Neuronal stem cell (in vitro differentiated cells): ENCODE results near the gene B4GALT1.

ENCODE experiments used
- DNase-seq: peaks from one replicate; pipeline ENCODE4 v3.0.0-alpha.2; 2013; ENCODE audit warnings: low spot score
- H2AFZ ChIP-seq: one replicate; pipeline ENCODE4 v1.6.1; 2013; ENCODE audit warnings: mild to moderate bottlenecking, low read length, inconsistent platforms
- H2AK5ac ChIP-seq: 2 replicates; pipeline ENCODE4 v1.6.1; 2013; ENCODE audit warnings: low read depth, mild to moderate bottlenecking, inconsistent platforms, low read length, moderate library complexity, mixed read lengths
- H2BK120ac ChIP-seq: 2 replicates; pipeline ENCODE4 v1.6.1; 2013; ENCODE audit warnings: low read depth, mild to moderate bottlenecking, inconsistent platforms, low read length, moderate library complexity, mixed read lengths
- H2BK12ac ChIP-seq: one replicate; pipeline ENCODE4 v1.6.1; 2013; ENCODE audit warnings: low read length, inconsistent platforms
- H2BK15ac ChIP-seq: 2 replicates; pipeline ENCODE4 v1.6.1; 2013; ENCODE audit warnings: mild to moderate bottlenecking, low read length, inconsistent platforms, mixed read lengths
- H2BK5ac ChIP-seq: one replicate; pipeline ENCODE4 v1.6.1; 2013; ENCODE audit warnings: inconsistent platforms, mild to moderate bottlenecking, low read length, moderate library complexity
- H3K14ac ChIP-seq: one replicate; pipeline ENCODE4 v1.6.1; 2013; ENCODE audit warnings: low read length, inconsistent platforms
- H3K18ac ChIP-seq: 2 replicates; pipeline ENCODE4 v1.6.1; 2013; ENCODE audit warnings: low read length, inconsistent platforms
- H3K23ac ChIP-seq: 2 replicates; pipeline ENCODE4 v1.6.1; 2013; ENCODE audit warnings: low read depth, mild to moderate bottlenecking, mixed read lengths, low read length, inconsistent platforms; ENCODE audit not compliant: poor library complexity
- H3K27ac ChIP-seq: replicated peaks from 3 replicates; pipeline ENCODE4 v1.5.1; 2013; ENCODE audit warnings: low read length, inconsistent platforms
- H3K27me3 ChIP-seq, 3 experiments: 2 replicates each; pipeline ENCODE4 v1.6.1; 2013; ENCODE audit warnings: low read length in 3 of 3, mild to moderate bottlenecking in 2 of 3, inconsistent platforms in 1 of 3, low read depth in 1 of 3, mixed read lengths in 1 of 3, moderate library complexity in 1 of 3; ENCODE audit not compliant: control insufficient read depth in 3 of 3, insufficient read depth in 3 of 3
- H3K36me3 ChIP-seq, 2 donors: replicated peaks in 1 of 2; 2 replicates each; pipeline ENCODE4 v1.6.1; 2013; ENCODE audit warnings: low read length in 2 of 2; ENCODE audit not compliant: control insufficient read depth in 2 of 2, insufficient read depth in 2 of 2
- H3K4ac ChIP-seq: 2 replicates; pipeline ENCODE4 v1.6.1; 2013; ENCODE audit warnings: inconsistent platforms, mild to moderate bottlenecking, low read length, moderate library complexity
- H3K4me1 ChIP-seq, 2 donors: 1 replicate in 1 of 2; 2 replicates in 1 of 2; pipeline ENCODE4 v1.6.1; 2013; ENCODE audit warnings: low read length in 2 of 2, low read depth in 1 of 2; ENCODE audit not compliant: control insufficient read depth in 2 of 2, insufficient read depth in 1 of 2
- H3K4me2 ChIP-seq: one replicate; pipeline ENCODE4 v1.6.1; 2013; ENCODE audit warnings: mild to moderate bottlenecking, low read length, inconsistent platforms; ENCODE audit not compliant: insufficient read depth, poor library complexity, severe bottlenecking
- H3K4me3 ChIP-seq, 2 donors: 2 replicates each; pipeline ENCODE4 v1.5.1; 2013; ENCODE audit warnings: low read length in 2 of 2, mild to moderate bottlenecking in 2 of 2, inconsistent platforms in 1 of 2, moderate library complexity in 1 of 2
- H3K79me1 ChIP-seq: one replicate; pipeline ENCODE4 v1.6.1; 2013; ENCODE audit warnings: low read depth, mild to moderate bottlenecking, inconsistent platforms, low read length, moderate library complexity
- H3K9ac ChIP-seq: one replicate; pipeline ENCODE4 v1.6.1; 2013; ENCODE audit warnings: mild to moderate bottlenecking, low read depth, low read length, inconsistent platforms; ENCODE audit not compliant: poor library complexity
- H3K9me3 ChIP-seq, 2 donors: replicated peaks in 1 of 2; 2 replicates each; pipeline versions ENCODE3 to v1.6.1; 2013; ENCODE audit warnings: low read length in 2 of 2, mild to moderate bottlenecking in 2 of 2, inconsistent platforms in 1 of 2, low read depth in 1 of 2, mixed read lengths in 1 of 2, moderate library complexity in 1 of 2; ENCODE audit not compliant: control insufficient read depth in 2 of 2, insufficient read depth in 1 of 2
- H4K8ac ChIP-seq: one replicate; pipeline ENCODE4 v1.6.1; 2013; ENCODE audit warnings: low read depth, mild to moderate bottlenecking, inconsistent platforms, low read length, moderate library complexity
- H4K91ac ChIP-seq: one replicate; pipeline ENCODE4 v1.6.1; 2013; ENCODE audit warnings: low read length, low read depth, mild to moderate bottlenecking, inconsistent platforms; ENCODE audit not compliant: poor library complexity
- WGBS, 2 donors: extraction: QIAGEN DNeasy Blood & Tissue Kit; methylation state at CpG; one replicate each; pipeline ENCODE4 v1.1.7; 2013; ENCODE audit warnings: missing lambda C conversion rate in 2 of 2, mixed read lengths in 1 of 2; ENCODE audit not compliant: insufficient read length in 2 of 2, insufficient replicate concordance in 1 of 2; ENCODE audit errors: extremely low coverage in 2 of 2; 5-methylcytosine and 5-hydroxymethylcytosine counted together

The B4GALT1 gene

GRCh38 chr9:33147416-33148169 lies 19.5 kb downstream of the B4GALT1 start:
- H3K4me3 ChIP-seq: no peak overlapping the region
- H3K14ac ChIP-seq: no peak overlapping the region
- H2AK5ac ChIP-seq: no peak overlapping the region
- no peak overlapping the region for H4K91ac ChIP-seq
- H4K8ac ChIP-seq: no peak overlapping the region
- H3K23ac ChIP-seq: no peak overlapping the region
- H3K4ac ChIP-seq: no peak overlapping the region
- H3K18ac ChIP-seq: no peak overlapping the region
- no peaks in the 10 kb centered on the region for H3K36me3 ChIP-seq
- no peaks in the 10 kb centered on the region for H3K9me3 ChIP-seq
- H2BK12ac ChIP-seq: no peak overlapping the region
- WGBS, 2 donors: no CpG with 5 or more reads among the region's 7 CpGs
- H2BK15ac ChIP-seq: no peak overlapping the region
- no peak overlapping the region for H3K4me2 ChIP-seq
- no peak overlapping the region for H2BK5ac ChIP-seq
- no peaks in the 10 kb centered on the region for H3K4me1 ChIP-seq
- no peak overlapping the region for H3K27ac ChIP-seq
- DNase-seq: no peak
- H3K9ac ChIP-seq: no peak overlapping the region
- no peaks in the 10 kb centered on the region for H3K27me3 ChIP-seq
- H3K79me1 ChIP-seq: no peaks in the 10 kb centered on the region
- H2AFZ ChIP-seq: no peak overlapping the region
- no peak overlapping the region for H2BK120ac ChIP-seq

GRCh38 chr9:33146298-33146697 lies 20.8 kb downstream of the B4GALT1 start:
- H3K14ac ChIP-seq: no peak overlapping the region
- no peaks in the 10 kb centered on the region for H3K9me3 ChIP-seq
- H3K18ac ChIP-seq: no peak overlapping the region
- H2AK5ac ChIP-seq: no peak overlapping the region
- no peak overlapping the region for H4K8ac ChIP-seq
- no peaks in the 10 kb centered on the region for H3K4me1 ChIP-seq
- no peak overlapping the region for H3K9ac ChIP-seq
- no peak overlapping the region for H3K4me3 ChIP-seq
- H4K91ac ChIP-seq: no peak overlapping the region
- no CpG with 5 or more reads among the region's 2 CpGs for WGBS, 2 donors
- no peak overlapping the region for H2BK120ac ChIP-seq
- H3K79me1 ChIP-seq: no peaks in the 10 kb centered on the region
- H3K36me3 ChIP-seq: no peaks in the 10 kb centered on the region
- H3K4ac ChIP-seq: no peak overlapping the region
- H3K4me2 ChIP-seq: no peak overlapping the region
- H2BK12ac ChIP-seq: no peak overlapping the region
- H2BK15ac ChIP-seq: no peak overlapping the region
- no peak for DNase-seq
- no peaks in the 10 kb centered on the region for H3K27me3 ChIP-seq
- H3K23ac ChIP-seq: no peak overlapping the region
- no peak overlapping the region for H3K27ac ChIP-seq
- H2AFZ ChIP-seq: no peak overlapping the region
- no peak overlapping the region for H2BK5ac ChIP-seq

- H3K79me1 ChIP-seq: no peaks in the 10 kb centered on the region
- no peak overlapping the region for H2BK120ac ChIP-seq
- no peak overlapping the region for H4K91ac ChIP-seq
- no peak overlapping the region for H3K9ac ChIP-seq
- H2BK12ac ChIP-seq: no peak overlapping the region
- no peak overlapping the region for H3K4me2 ChIP-seq
- H3K14ac ChIP-seq: peak overlapping the region; percentile 58
- no peak overlapping the region for H2BK5ac ChIP-seq
- H4K8ac ChIP-seq: no peak overlapping the region
- no peak overlapping the region for H3K18ac ChIP-seq
- no peak for DNase-seq
- H2AFZ ChIP-seq: no peak overlapping the region
- no peak overlapping the region for H3K4ac ChIP-seq
- WGBS, 2 donors: no CpG with 5 or more reads among the region's 3 CpGs
- H2AK5ac ChIP-seq: no peak overlapping the region
- no peaks in the 10 kb centered on the region for H3K9me3 ChIP-seq
- H3K27ac ChIP-seq: no peak overlapping the region
- H3K4me1 ChIP-seq: peaks cover 8 to 12% of the 10 kb centered on the region in 2 donors
- H3K23ac ChIP-seq: no peak overlapping the region
- no peak overlapping the region for H3K4me3 ChIP-seq
- H3K27me3 ChIP-seq: no peaks in the 10 kb centered on the region
- H2BK15ac ChIP-seq: no peak overlapping the region
- no peaks in the 10 kb centered on the region for H3K36me3 ChIP-seq
These were observed 22.6 kb downstream of the B4GALT1 start for GRCh38 chr9:33144551-33144950.

GRCh38 chr9:33143241-33143661 lies 23.9 kb downstream of the B4GALT1 start:
- Histone ChIP-seq H2BK15ac (no peak overlapping the region), H3K14ac (no peak overlapping the region), H2AFZ (no peak overlapping the region), H3K27ac (no peak overlapping the region), H3K4ac (no peak overlapping the region), H2BK5ac (no peak overlapping the region), H2BK120ac (no peak overlapping the region), H2BK12ac (no peak overlapping the region), H3K4me2 (no peak overlapping the region), H3K9me3 (no peaks in the 10 kb centered on the region), H3K36me3 (no peaks in the 10 kb centered on the region), H3K4me3 (no peak overlapping the region), H3K23ac (no peak overlapping the region), H4K8ac (no peak overlapping the region), H3K4me1 (peaks cover 10 to 18% of the 10 kb centered on the region in 2 donors), H3K79me1 (no peaks in the 10 kb centered on the region), H2AK5ac (no peak overlapping the region), H3K18ac (no peak overlapping the region), H3K27me3 (peaks cover 0 to 3% (median 0%) of the 10 kb centered on the region in 3 experiments), H3K9ac (no peak overlapping the region), H4K91ac (no peak overlapping the region)
- no CpG with 5 or more reads among the region's 2 CpGs for WGBS, 2 donors
- no peak for DNase-seq
